Fibroblast of lung (primary cell): ENCODE results near the gene UMAD1. TPM values are rescaled to one million over a fixed set of nuclear protein-coding genes. Genes with fewer than 3 reads are reported as not detected.

ENCODE experiments used
- DNase-seq, 2 donors: peaks; one replicate each; pipeline versions ENCODE4 v3.0.0 to v3.0.0-alpha.2; 2010; ENCODE audit warnings: low read depth in 2 of 2
- H2AFZ ChIP-seq: 2 replicates; pipeline ENCODE4 v1.5.1; 2012; ENCODE audit warnings: low read length, control low read depth, inconsistent platforms
- H3K27ac ChIP-seq: 2 replicates; pipeline ENCODE4 v1.5.1; 2011; ENCODE audit warnings: low read length, control low read depth; ENCODE audit not compliant: insufficient read depth
- H3K27me3 ChIP-seq: 2 replicates; pipeline ENCODE4 v1.5.1; 2011; ENCODE audit warnings: mild to moderate bottlenecking, low read length; ENCODE audit not compliant: control insufficient read depth, insufficient read depth
- H3K36me3 ChIP-seq: 2 replicates; pipeline ENCODE4 v1.5.1; 2011; ENCODE audit warnings: low read length; ENCODE audit not compliant: control insufficient read depth, insufficient read depth
- H3K4me1 ChIP-seq: 2 replicates; pipeline ENCODE4 v1.5.1; 2011; ENCODE audit warnings: low read length; ENCODE audit not compliant: control insufficient read depth, insufficient read depth; ENCODE audit errors: extremely low read depth
- H3K4me2 ChIP-seq: 2 replicates; pipeline ENCODE4 v1.5.1; 2011; ENCODE audit warnings: low read length, control low read depth; ENCODE audit not compliant: insufficient read depth; ENCODE audit errors: extremely low read depth
- H3K4me3 ChIP-seq, 4 experiments: fragments of 200-600 bp in 1 of 4; sonication (generic) in 1 of 4; replicated peaks in 1 of 4; 2 replicates each; pipeline ENCODE4 v1.5.1; 2011 to 2016; ENCODE audit warnings: low read length in 4 of 4, low read depth in 3 of 4, mild to moderate bottlenecking in 3 of 4, control low read depth in 2 of 4, inconsistent platforms in 1 of 4, mixed read lengths in 1 of 4; ENCODE audit not compliant: insufficient read depth in 1 of 4; ENCODE audit errors: control extremely low read depth in 1 of 4
- H3K79me2 ChIP-seq: 2 replicates; pipeline ENCODE4 v1.5.1; 2012; ENCODE audit warnings: mild to moderate bottlenecking, low read length, inconsistent platforms; ENCODE audit not compliant: control insufficient read depth, insufficient read depth
- H3K9ac ChIP-seq: 2 replicates; pipeline ENCODE4 v1.5.1; 2011; ENCODE audit warnings: mild to moderate bottlenecking, low read length, control low read depth; ENCODE audit not compliant: insufficient read depth
- H3K9me3 ChIP-seq: 2 replicates; pipeline ENCODE4 v1.5.1; 2012; ENCODE audit warnings: low read depth, low read length; ENCODE audit not compliant: control insufficient read depth, insufficient read depth
- H4K20me1 ChIP-seq: 2 replicates; pipeline ENCODE4 v1.5.1; 2011; ENCODE audit warnings: low read length; ENCODE audit not compliant: control insufficient read depth, insufficient read depth; ENCODE audit errors: extremely low read depth
- EZH2 ChIP-seq: IDR thresholded peaks from 2 replicates; pipeline ENCODE4 v1.5.1; 2012; ENCODE audit warnings: low read length, control low read depth, mild to moderate bottlenecking; ENCODE audit errors: missing control alignments
- polyA plus RNA-seq, 2 donors: library from polyadenylated mRNA; depleted of rRNA in 1 of 2; stranded (reverse) in 1 of 2; unstranded in 1 of 2; fragments of >200 nt; gene quantifications; 2 replicates each; pipeline ENCODE4 v1.2.1, GENCODE V29; 2011 to 2012; ENCODE audit warnings: missing spikeins in 1 of 2
- total RNA-seq: library from RNA; depleted of rRNA; stranded (reverse); fragments of >200 nt; gene quantifications from 2 replicates; pipeline ENCODE4 v1.2.1, GENCODE V29; 2014
- TF ChIP-seq, protein P1 (sequence below), 2 donors: IDR thresholded peaks in 1 of 2; conservative IDR thresholded peaks in 1 of 2; 1 replicate in 1 of 2; 2 replicates in 1 of 2; pipeline ENCODE4 v1.5.1; 2011 to 2012; ENCODE audit warnings: low read length in 2 of 2, control low read depth in 1 of 2, inconsistent platforms in 1 of 2, low read depth in 1 of 2, mild to moderate bottlenecking in 1 of 2

The UMAD1 gene
- total and polyA plus RNA-seq, 2 donors (not counting 1 experiment from before 2014, with no cell fraction given), result 12.4 to 19.8 TPM

GRCh38 chr7:7870555-7870954 lies 230.0 kb downstream of the UMAD1 start:
- Histone ChIP-seq H3K4me2 (no peak overlapping the region), H3K27ac (no peak overlapping the region), H3K79me2 (no peaks in the 10 kb centered on the region), H3K36me3 (no peaks in the 10 kb centered on the region), H3K9me3 (no peaks in the 10 kb centered on the region), H3K27me3 (no peaks in the 10 kb centered on the region), H2AFZ (no peak overlapping the region), H3K4me1 (no peaks in the 10 kb centered on the region), H3K9ac (no peak overlapping the region), H4K20me1 (no peaks in the 10 kb centered on the region), H3K4me3 (no peak overlapping the region)
- no peak for DNase-seq
- TF ChIP-seq, protein P1, sequence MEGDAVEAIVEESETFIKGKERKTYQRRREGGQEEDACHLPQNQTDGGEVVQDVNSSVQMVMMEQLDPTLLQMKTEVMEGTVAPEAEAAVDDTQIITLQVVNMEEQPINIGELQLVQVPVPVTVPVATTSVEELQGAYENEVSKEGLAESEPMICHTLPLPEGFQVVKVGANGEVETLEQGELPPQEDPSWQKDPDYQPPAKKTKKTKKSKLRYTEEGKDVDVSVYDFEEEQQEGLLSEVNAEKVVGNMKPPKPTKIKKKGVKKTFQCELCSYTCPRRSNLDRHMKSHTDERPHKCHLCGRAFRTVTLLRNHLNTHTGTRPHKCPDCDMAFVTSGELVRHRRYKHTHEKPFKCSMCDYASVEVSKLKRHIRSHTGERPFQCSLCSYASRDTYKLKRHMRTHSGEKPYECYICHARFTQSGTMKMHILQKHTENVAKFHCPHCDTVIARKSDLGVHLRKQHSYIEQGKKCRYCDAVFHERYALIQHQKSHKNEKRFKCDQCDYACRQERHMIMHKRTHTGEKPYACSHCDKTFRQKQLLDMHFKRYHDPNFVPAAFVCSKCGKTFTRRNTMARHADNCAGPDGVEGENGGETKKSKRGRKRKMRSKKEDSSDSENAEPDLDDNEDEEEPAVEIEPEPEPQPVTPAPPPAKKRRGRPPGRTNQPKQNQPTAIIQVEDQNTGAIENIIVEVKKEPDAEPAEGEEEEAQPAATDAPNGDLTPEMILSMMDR (conservative IDR thresholded peaks at IDR 0.05 in 1 of 2, IDR thresholded peaks at IDR 0.05 in 1 of 2; ENCODE audit: low read depth in 1 of 2, low read length in 2 of 2), result no peak
- TF ChIP-seq EZH2, result no peak

GRCh38 chr7:7876419-7876818 lies 235.9 kb downstream of the UMAD1 start:
- no peaks in the 10 kb centered on the region for H3K27me3 ChIP-seq
- H3K27ac ChIP-seq, result no peak overlapping the region
- TF ChIP-seq, protein P1 (conservative IDR thresholded peaks at IDR 0.05 in 1 of 2, IDR thresholded peaks at IDR 0.05 in 1 of 2; ENCODE audit: low read depth in 1 of 2, low read length in 2 of 2), result no peak
- no peak for TF ChIP-seq EZH2
- no peak overlapping the region for H3K9ac ChIP-seq
- no peaks in the 10 kb centered on the region for H3K4me1 ChIP-seq
- no peak overlapping the region for H3K4me3 ChIP-seq
- no peaks in the 10 kb centered on the region for H3K79me2 ChIP-seq
- H3K36me3 ChIP-seq, result no peaks in the 10 kb centered on the region
- no peaks in the 10 kb centered on the region for H4K20me1 ChIP-seq
- H2AFZ ChIP-seq, result no peak overlapping the region
- DNase-seq, result no peak
- H3K9me3 ChIP-seq, result no peaks in the 10 kb centered on the region
- H3K4me2 ChIP-seq, result no peak overlapping the region

DNA sequence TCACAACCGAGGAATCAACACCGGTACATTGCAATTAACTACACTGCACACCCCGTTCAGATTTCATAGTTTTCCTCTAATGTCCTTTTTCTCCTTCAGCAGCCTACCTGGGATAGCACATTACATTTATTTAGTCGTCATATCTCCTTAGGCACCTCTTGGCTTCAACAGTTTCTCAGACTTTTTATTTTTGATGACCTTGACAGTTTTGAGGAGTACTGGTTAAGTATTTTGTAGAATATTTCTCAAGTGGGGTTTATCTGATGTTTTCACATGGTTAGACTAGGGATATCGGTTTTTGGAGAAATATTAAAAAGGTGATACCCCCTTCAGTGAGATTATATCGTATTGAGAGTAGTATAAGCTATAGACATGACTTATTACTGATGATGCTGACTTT lies 241.0 kb downstream of the UMAD1 start:
- H3K9ac ChIP-seq, result no peak overlapping the region
- H3K79me2 ChIP-seq, result no peaks in the 10 kb centered on the region
- H3K4me1 ChIP-seq, result no peaks in the 10 kb centered on the region
- no peak overlapping the region for H2AFZ ChIP-seq
- H3K36me3 ChIP-seq, result no peaks in the 10 kb centered on the region
- TF ChIP-seq EZH2, result no peak
- TF ChIP-seq, protein P1 (conservative IDR thresholded peaks at IDR 0.05 in 1 of 2, IDR thresholded peaks at IDR 0.05 in 1 of 2; ENCODE audit: low read depth in 1 of 2, low read length in 2 of 2), result no peak
- no peaks in the 10 kb centered on the region for H4K20me1 ChIP-seq
- H3K27ac ChIP-seq, result no peak overlapping the region
- H3K27me3 ChIP-seq, result no peaks in the 10 kb centered on the region
- no peak overlapping the region for H3K4me3 ChIP-seq
- no peaks in the 10 kb centered on the region for H3K9me3 ChIP-seq
- DNase-seq, result no peak
- H3K4me2 ChIP-seq, result no peak overlapping the region
